ENCODE measurements around the gene PROSER3. TPM values are rescaled to one million over a fixed set of nuclear protein-coding genes. Genes with fewer than 3 reads are reported as not detected.
"Not testable (repeated sequence)": the region's sequence is repeated elsewhere in the genome, so short reads cannot be mapped to it uniquely, and the experiment has no call there.

The PROSER3 gene
- polyA plus RNA-seq, 1 donor, result 16.3 TPM

DNA sequence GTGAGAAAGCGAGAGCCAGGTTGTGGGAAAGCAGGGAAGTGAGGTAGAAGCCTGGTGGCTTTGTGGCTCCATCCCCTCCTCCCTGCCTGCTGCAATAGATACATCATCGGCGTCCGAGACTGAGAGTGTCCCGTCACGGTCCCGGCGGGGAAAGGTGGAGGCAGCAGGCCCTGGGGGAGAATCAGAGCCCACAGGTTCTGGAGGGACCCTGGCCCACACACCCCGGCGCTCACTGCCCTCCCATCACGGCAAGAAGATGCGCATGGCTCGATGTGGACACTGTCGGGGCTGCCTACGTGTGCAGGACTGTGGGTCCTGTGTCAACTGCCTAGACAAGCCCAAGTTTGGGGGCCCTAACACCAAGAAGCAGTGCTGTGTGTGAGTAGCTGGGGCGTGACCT is 35.1 kb upstream of the PROSER3 start:
- Histone ChIP-seq H3K36me3 (ENCODE audit: control insufficient read depth, insufficient read depth, low read length) (peaks cover 77% of the 10 kb centered on the region), H3K4me3 (ENCODE audit: low read length) (no peak overlapping the region), H3K27me3 (ENCODE audit: control insufficient read depth, insufficient read depth, low read length) (no peaks in the 10 kb centered on the region), H3K9me3 (ENCODE audit: control insufficient read depth, low read depth, low read length) (no peaks in the 10 kb centered on the region), H3K4me1 (ENCODE audit: control insufficient read depth, insufficient read depth, low read length) (peaks cover 11% of the 10 kb centered on the region), H3K27ac (ENCODE audit: low read length) (no peak overlapping the region)
- WGBS (ENCODE audit: insufficient coverage, low lambda C conversion rate), result no CpG with 5 or more reads among the region's 16 CpGs
- no peak for DNase-seq

- WGBS (ENCODE audit: insufficient coverage, low lambda C conversion rate), result no CpG with 5 or more reads among the region's 24 CpGs
- no peak overlapping the region for H3K27ac ChIP-seq (ENCODE audit: low read length)
- no peaks in the 10 kb centered on the region for H3K9me3 ChIP-seq (ENCODE audit: control insufficient read depth, low read depth, low read length)
- no peak overlapping the region for H3K4me3 ChIP-seq (ENCODE audit: low read length)
- DNase-seq, result no peak
- H3K36me3 ChIP-seq (ENCODE audit: control insufficient read depth, insufficient read depth, low read length), result peaks cover 85% of the 10 kb centered on the region
- peaks cover 11% of the 10 kb centered on the region for H3K4me1 ChIP-seq (ENCODE audit: control insufficient read depth, insufficient read depth, low read length)
- no peaks in the 10 kb centered on the region for H3K27me3 ChIP-seq (ENCODE audit: control insufficient read depth, insufficient read depth, low read length)
Observed at GRCh38 chr19:35723671-35724070, 34.3 kb upstream of the PROSER3 start.

DNA sequence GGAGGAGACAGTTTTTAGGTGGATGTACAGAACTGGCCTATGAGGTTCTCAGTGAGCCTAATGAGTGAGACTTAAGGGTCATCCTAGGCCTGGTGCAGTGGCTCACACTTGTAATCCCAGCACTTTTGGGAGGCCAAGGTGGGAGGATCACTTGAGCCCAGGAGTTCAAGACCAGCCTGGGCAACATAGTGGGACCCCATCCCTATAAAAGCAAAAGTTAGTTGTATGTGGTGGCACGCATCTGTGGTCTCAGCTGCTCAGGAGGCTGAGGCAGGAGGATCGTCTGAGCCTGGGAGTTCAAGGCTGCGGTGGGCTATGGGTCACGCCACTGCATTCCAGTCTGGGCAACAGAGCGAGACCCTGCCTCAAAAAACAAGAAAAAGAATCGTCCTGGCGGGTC is 33.8 kb upstream of the PROSER3 start:
- no CpG with 5 or more reads among the region's 7 CpGs for WGBS (ENCODE audit: insufficient coverage, low lambda C conversion rate)
- peaks cover 89% of the 10 kb centered on the region for H3K36me3 ChIP-seq (ENCODE audit: control insufficient read depth, insufficient read depth, low read length)
- H3K4me1 ChIP-seq (ENCODE audit: control insufficient read depth, insufficient read depth, low read length); H3K9me3 ChIP-seq (ENCODE audit: control insufficient read depth, low read depth, low read length); H3K4me3 ChIP-seq (ENCODE audit: low read length); DNase-seq; H3K27me3 ChIP-seq (ENCODE audit: control insufficient read depth, insufficient read depth, low read length); H3K27ac ChIP-seq (ENCODE audit: low read length): not testable (repeated sequence)

DNA sequence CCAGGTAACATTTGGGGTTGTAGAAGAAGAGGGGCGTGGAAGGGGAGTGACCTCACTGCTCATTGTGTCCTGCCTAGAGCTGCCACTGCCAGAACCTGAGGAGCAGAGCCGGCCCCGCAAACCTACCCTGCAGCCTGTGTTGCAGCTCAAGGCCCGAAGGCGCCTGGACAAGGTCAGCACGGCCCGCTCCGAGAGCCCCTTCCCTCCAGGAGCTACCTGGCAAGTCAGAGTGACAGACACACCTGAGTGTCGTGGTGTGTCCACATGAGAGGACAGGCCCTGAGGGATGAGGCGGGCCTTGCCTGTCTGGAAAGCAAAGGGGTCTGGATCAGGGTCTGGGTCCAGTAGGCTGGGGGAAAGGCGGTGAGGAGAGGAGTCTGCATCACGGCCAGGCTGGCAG is 33.4 kb upstream of the PROSER3 start:
- no peak overlapping the region for H3K27ac ChIP-seq (ENCODE audit: low read length)
- H3K36me3 ChIP-seq (ENCODE audit: control insufficient read depth, insufficient read depth, low read length), result peaks cover 92% of the 10 kb centered on the region
- no CpG with 5 or more reads among the region's 12 CpGs for WGBS (ENCODE audit: insufficient coverage, low lambda C conversion rate)
- peaks cover 3% of the 10 kb centered on the region for H3K4me1 ChIP-seq (ENCODE audit: control insufficient read depth, insufficient read depth, low read length)
- H3K27me3 ChIP-seq (ENCODE audit: control insufficient read depth, insufficient read depth, low read length), result no peaks in the 10 kb centered on the region
- no peak for DNase-seq
- H3K4me3 ChIP-seq (ENCODE audit: low read length), result no peak overlapping the region
- no peaks in the 10 kb centered on the region for H3K9me3 ChIP-seq (ENCODE audit: control insufficient read depth, low read depth, low read length)

- DNase-seq, result no peak
- Histone ChIP-seq H3K4me1 (ENCODE audit: control insufficient read depth, insufficient read depth, low read length) (no peaks in the 10 kb centered on the region), H3K9me3 (ENCODE audit: control insufficient read depth, low read depth, low read length) (no peaks in the 10 kb centered on the region), H3K27me3 (ENCODE audit: control insufficient read depth, insufficient read depth, low read length) (no peaks in the 10 kb centered on the region), H3K36me3 (ENCODE audit: control insufficient read depth, insufficient read depth, low read length) (peaks cover 92% of the 10 kb centered on the region), H3K4me3 (ENCODE audit: low read length) (no peak overlapping the region), H3K27ac (ENCODE audit: low read length) (no peak overlapping the region)
- WGBS (ENCODE audit: insufficient coverage, low lambda C conversion rate), result no CpG with 5 or more reads among the region's 23 CpGs
Observed at GRCh38 chr19:35725216-35725861, 32.6 kb upstream of the PROSER3 start.

- no peak for DNase-seq
- Histone ChIP-seq H3K4me3 (ENCODE audit: low read length) (no peak overlapping the region), H3K9me3 (ENCODE audit: control insufficient read depth, low read depth, low read length) (no peaks in the 10 kb centered on the region), H3K36me3 (ENCODE audit: control insufficient read depth, insufficient read depth, low read length) (peaks cover 99% of the 10 kb centered on the region), H3K27ac (ENCODE audit: low read length) (no peak overlapping the region), H3K4me1 (ENCODE audit: control insufficient read depth, insufficient read depth, low read length) (no peaks in the 10 kb centered on the region), H3K27me3 (ENCODE audit: control insufficient read depth, insufficient read depth, low read length) (no peaks in the 10 kb centered on the region)
- WGBS (ENCODE audit: insufficient coverage, low lambda C conversion rate), result no CpG with 5 or more reads among the region's 25 CpGs
Observed at GRCh38 chr19:35727053-35727955, 30.7 kb upstream of the PROSER3 start.

DNA sequence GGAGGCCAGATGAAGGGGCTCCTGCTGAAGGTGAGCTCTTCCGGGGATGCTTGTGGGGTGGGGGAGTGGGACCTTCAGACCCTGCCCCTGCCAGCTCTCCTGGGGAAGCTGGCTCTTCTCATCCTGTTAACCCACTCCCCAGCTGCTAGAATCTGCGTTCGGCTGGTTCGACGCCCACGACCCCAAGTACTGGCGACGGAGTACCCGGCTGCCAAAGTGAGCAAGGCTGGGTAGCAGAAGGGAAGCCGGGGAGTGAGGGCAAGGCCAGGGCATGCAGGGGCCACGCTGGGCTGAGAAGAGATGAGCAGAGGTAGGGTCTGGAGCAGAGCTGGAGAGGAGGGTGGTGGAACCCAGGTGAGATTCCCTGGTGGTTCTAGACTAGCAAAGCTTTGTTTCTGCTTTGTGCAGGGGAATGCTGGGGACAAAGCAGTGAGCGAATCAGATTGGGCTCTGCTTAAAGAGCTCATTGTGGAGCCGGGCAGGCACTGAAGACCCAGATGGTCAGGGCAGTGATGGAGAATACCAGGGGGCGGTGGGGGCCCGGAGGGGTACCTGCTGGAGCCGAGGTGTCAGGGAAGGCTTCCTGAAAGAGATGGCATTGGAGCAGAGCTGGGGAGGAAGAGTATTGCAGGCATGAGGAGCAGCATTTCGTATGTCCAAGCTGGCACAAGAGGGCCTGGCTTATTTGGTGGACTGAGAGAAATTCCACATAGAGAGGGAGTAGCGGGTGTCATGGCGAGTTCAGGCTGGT is 29.8 kb upstream of the PROSER3 start:
- peaks cover 97% of the 10 kb centered on the region for H3K36me3 ChIP-seq (ENCODE audit: control insufficient read depth, insufficient read depth, low read length)
- WGBS (ENCODE audit: insufficient coverage, low lambda C conversion rate), result 93% methylated on average over 3 of the region's 19 CpGs

GRCh38 chr19:35729021-35729420 is 29.0 kb upstream of the PROSER3 start:
- no peaks in the 10 kb centered on the region for H3K4me1 ChIP-seq (ENCODE audit: control insufficient read depth, insufficient read depth, low read length)
- no peak for DNase-seq
- WGBS (ENCODE audit: insufficient coverage, low lambda C conversion rate), result no CpG with 5 or more reads among the region's 18 CpGs
- peaks cover 97% of the 10 kb centered on the region for H3K36me3 ChIP-seq (ENCODE audit: control insufficient read depth, insufficient read depth, low read length)
- no peak overlapping the region for H3K27ac ChIP-seq (ENCODE audit: low read length)
- no peaks in the 10 kb centered on the region for H3K9me3 ChIP-seq (ENCODE audit: control insufficient read depth, low read depth, low read length)
- H3K27me3 ChIP-seq (ENCODE audit: control insufficient read depth, insufficient read depth, low read length), result no peaks in the 10 kb centered on the region
- H3K4me3 ChIP-seq (ENCODE audit: low read length), result no peak overlapping the region

More for the DNA sequence above, 29.8 kb upstream of the PROSER3 start:
- Histone ChIP-seq H3K27ac (ENCODE audit: low read length) (no peak overlapping the region), H3K9me3 (ENCODE audit: control insufficient read depth, low read depth, low read length) (no peaks in the 10 kb centered on the region), H3K4me1 (ENCODE audit: control insufficient read depth, insufficient read depth, low read length) (no peaks in the 10 kb centered on the region), H3K27me3 (ENCODE audit: control insufficient read depth, insufficient read depth, low read length) (no peaks in the 10 kb centered on the region), H3K4me3 (ENCODE audit: low read length) (no peak overlapping the region)
- no peak for DNase-seq

DNA sequence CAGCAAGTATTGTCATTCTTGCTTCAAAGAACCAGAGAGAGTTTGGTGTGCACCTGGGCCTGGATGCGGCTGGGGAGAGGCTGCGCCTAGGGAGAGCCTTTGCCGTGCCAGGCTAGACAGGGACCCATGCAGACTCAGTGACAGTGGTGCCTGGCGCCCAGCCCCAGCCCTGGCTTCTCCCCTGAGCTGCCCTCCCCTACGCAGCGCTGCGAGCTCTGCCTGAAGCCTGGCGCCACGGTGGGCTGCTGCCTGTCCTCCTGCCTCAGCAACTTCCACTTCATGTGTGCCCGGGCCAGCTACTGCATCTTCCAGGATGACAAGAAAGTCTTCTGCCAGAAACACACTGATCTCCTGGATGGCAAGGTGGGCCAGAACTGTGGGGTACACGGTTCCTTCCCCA is 28.2 kb upstream of the PROSER3 start:
- H3K4me1 ChIP-seq (ENCODE audit: control insufficient read depth, insufficient read depth, low read length), result no peaks in the 10 kb centered on the region
- no peak overlapping the region for H3K27ac ChIP-seq (ENCODE audit: low read length)
- peaks cover 97% of the 10 kb centered on the region for H3K36me3 ChIP-seq (ENCODE audit: control insufficient read depth, insufficient read depth, low read length)
- WGBS (ENCODE audit: insufficient coverage, low lambda C conversion rate), result no CpG with 5 or more reads among the region's 11 CpGs
- H3K4me3 ChIP-seq (ENCODE audit: low read length), result no peak overlapping the region
- DNase-seq, result no peak
- H3K9me3 ChIP-seq (ENCODE audit: control insufficient read depth, low read depth, low read length), result no peaks in the 10 kb centered on the region
- H3K27me3 ChIP-seq (ENCODE audit: control insufficient read depth, insufficient read depth, low read length), result no peaks in the 10 kb centered on the region

GRCh38 chr19:35730326-35730725 is 27.6 kb upstream of the PROSER3 start:
- Histone ChIP-seq H3K4me1 (ENCODE audit: control insufficient read depth, insufficient read depth, low read length) (no peaks in the 10 kb centered on the region), H3K27ac (ENCODE audit: low read length) (no peak overlapping the region), H3K9me3 (ENCODE audit: control insufficient read depth, low read depth, low read length) (no peaks in the 10 kb centered on the region), H3K36me3 (ENCODE audit: control insufficient read depth, insufficient read depth, low read length) (peaks cover 96% of the 10 kb centered on the region), H3K4me3 (ENCODE audit: low read length) (no peak overlapping the region), H3K27me3 (ENCODE audit: control insufficient read depth, insufficient read depth, low read length) (no peaks in the 10 kb centered on the region)
- no CpG with 5 or more reads among the region's 18 CpGs for WGBS (ENCODE audit: insufficient coverage, low lambda C conversion rate)
- no peak for DNase-seq

All from large intestine (tissue), 3 donors.